ENCODE data around the gene NRG2.

DNA sequence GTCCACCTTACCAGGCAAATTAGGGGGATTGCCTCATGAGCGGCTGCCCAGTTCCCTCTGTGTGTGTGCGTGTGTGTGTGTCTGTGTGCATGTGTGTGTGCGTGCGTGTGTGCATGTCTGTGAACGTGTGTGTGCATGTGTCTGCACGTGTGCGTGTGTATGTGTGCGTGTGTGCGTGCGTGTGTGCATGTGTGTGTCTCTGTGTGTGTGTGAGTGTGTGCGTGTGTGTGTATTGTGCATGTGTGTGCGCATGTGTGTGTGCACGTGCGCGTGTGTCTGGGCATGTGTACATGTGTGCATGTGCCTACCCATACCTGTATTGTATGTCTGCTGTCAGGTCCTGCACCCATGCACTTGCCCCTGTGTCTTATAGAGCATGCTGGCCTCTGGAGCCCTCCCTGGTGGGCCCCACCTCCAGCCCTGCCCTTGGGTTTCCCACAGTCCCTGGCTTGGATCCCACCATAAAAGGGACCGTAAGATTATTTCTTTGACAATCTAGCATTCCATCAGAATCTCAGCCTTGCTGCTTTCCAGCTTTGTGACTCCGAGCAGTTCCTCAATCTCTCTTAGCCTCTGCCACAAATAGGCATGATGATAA lies 238.2 kb downstream of the NRG2 start:
- TF ChIP-seq POLR2A (IDR thresholded peaks at IDR 0.05) (no peak), POLR2AphosphoS5 (IDR thresholded peaks at IDR 0.05) (no peak)
- TF ChIP-seq, protein P1, sequence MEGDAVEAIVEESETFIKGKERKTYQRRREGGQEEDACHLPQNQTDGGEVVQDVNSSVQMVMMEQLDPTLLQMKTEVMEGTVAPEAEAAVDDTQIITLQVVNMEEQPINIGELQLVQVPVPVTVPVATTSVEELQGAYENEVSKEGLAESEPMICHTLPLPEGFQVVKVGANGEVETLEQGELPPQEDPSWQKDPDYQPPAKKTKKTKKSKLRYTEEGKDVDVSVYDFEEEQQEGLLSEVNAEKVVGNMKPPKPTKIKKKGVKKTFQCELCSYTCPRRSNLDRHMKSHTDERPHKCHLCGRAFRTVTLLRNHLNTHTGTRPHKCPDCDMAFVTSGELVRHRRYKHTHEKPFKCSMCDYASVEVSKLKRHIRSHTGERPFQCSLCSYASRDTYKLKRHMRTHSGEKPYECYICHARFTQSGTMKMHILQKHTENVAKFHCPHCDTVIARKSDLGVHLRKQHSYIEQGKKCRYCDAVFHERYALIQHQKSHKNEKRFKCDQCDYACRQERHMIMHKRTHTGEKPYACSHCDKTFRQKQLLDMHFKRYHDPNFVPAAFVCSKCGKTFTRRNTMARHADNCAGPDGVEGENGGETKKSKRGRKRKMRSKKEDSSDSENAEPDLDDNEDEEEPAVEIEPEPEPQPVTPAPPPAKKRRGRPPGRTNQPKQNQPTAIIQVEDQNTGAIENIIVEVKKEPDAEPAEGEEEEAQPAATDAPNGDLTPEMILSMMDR (IDR thresholded peaks at IDR 0.05 in 8 of 11, conservative IDR thresholded peaks at IDR 0.05 in 3 of 11), result no peak
